Nephron progenitor cell (in vitro differentiated cells): ENCODE measurements around the gene ZNF593.

Source experiments
- DNase-seq: peaks from one replicate; pipeline ENCODE4 v3.0.0; 2021
- H3K27ac Mint-ChIP-seq: 2 replicates; pipeline ENCODE4 v1.8.0; 2021; ENCODE audit warnings: mild to moderate bottlenecking, moderate library complexity, mixed read lengths
- H3K27me3 Mint-ChIP-seq: 2 replicates; pipeline ENCODE4 v1.8.0; 2021; ENCODE audit warnings: mild to moderate bottlenecking, low read depth, mixed read lengths; ENCODE audit not compliant: poor library complexity
- H3K36me3 Mint-ChIP-seq: 2 replicates; pipeline ENCODE4 v1.8.0; 2021; ENCODE audit warnings: low read depth, mixed read lengths
- H3K4me1 Mint-ChIP-seq: 2 replicates; pipeline ENCODE4 v1.8.0; 2021; ENCODE audit warnings: mixed read lengths
- H3K4me3 Mint-ChIP-seq: 2 replicates; pipeline ENCODE4 v1.8.0; 2021; ENCODE audit warnings: mild to moderate bottlenecking, moderate library complexity, mixed read lengths
- H3K9me3 Mint-ChIP-seq: 2 replicates; pipeline ENCODE4 v1.8.0; 2021; ENCODE audit warnings: mild to moderate bottlenecking, moderate library complexity, mixed read lengths
- CTCF ChIP-seq: fragments of 200-600 bp; sonication (generic); IDR thresholded peaks from 2 replicates; pipeline ENCODE4 v1.5.0; 2021; ENCODE audit warnings: antibody characterized with exemption

The ZNF593 gene

GRCh38 chr1:26171084-26172072, 1.7 kb downstream of the ZNF593 start, which contains the start of gene ZNF593OS:
TSS of gene ZNF593OS (minus strand) at chr1:26171832. CDS start at chr1:26171661, 171 bp downstream.
- no peak for TF ChIP-seq CTCF
- Mint-ChIP-seq H3K36me3 (no peaks in the 10 kb centered on the region), H3K27ac (no peak within 1 kb of the TSS), H3K4me1 (peaks cover 42% of the 10 kb centered on the region), H3K4me3 (peak within 1 kb of the TSS; percentile 89), H3K27me3 (peaks cover 10% of the 10 kb centered on the region), H3K9me3 (no peaks in the 10 kb centered on the region)
- DNase-seq, result no peak

GRCh38 chr1:26175346-26175745, 5.6 kb downstream of the ZNF593 start:
- Mint-ChIP-seq H3K4me1 (peaks cover 34% of the 10 kb centered on the region), H3K4me3 (no peak overlapping the region), H3K27me3 (no peaks in the 10 kb centered on the region), H3K9me3 (no peaks in the 10 kb centered on the region), H3K27ac (peak overlapping the region; percentile 32), H3K36me3 (no peaks in the 10 kb centered on the region)
- DNase-seq, result no peak
- no peak for TF ChIP-seq CTCF

- Mint-ChIP-seq H3K4me1 (peaks cover 29% of the 10 kb centered on the region), H3K4me3 (peak within 1 kb of the TSS; percentile 67), H3K27me3 (no peaks in the 10 kb centered on the region), H3K9me3 (no peaks in the 10 kb centered on the region), H3K36me3 (no peaks in the 10 kb centered on the region), H3K27ac (no peak within 1 kb of the TSS)
- TF ChIP-seq CTCF, result no peak
- no peak for DNase-seq
These were observed 7.5 kb downstream of the ZNF593 start, which contains the start of gene CNKSR1 for GRCh38 chr1:26177182-26177684. TSS of gene CNKSR1 (plus strand) at chr1:26177491. CDS start at chr1:26177548, 57 bp downstream.

GRCh38 chr1:26180010-26180506, 10.3 kb downstream of the ZNF593 start:
- no peaks in the 10 kb centered on the region for H3K27me3 Mint-ChIP-seq
- no peak overlapping the region for H3K4me3 Mint-ChIP-seq
- H3K36me3 Mint-ChIP-seq, result no peaks in the 10 kb centered on the region
- TF ChIP-seq CTCF, result no peak
- no peak for DNase-seq
- H3K9me3 Mint-ChIP-seq, result no peaks in the 10 kb centered on the region
- H3K4me1 Mint-ChIP-seq, result peaks cover 30% of the 10 kb centered on the region
- no peak overlapping the region for H3K27ac Mint-ChIP-seq

GRCh38 chr1:26181586-26182382, 12.1 kb downstream of the ZNF593 start:
- TF ChIP-seq CTCF, result no peak
- Mint-ChIP-seq H3K36me3 (no peaks in the 10 kb centered on the region), H3K4me3 (no peak overlapping the region), H3K4me1 (peaks cover 30% of the 10 kb centered on the region), H3K9me3 (no peaks in the 10 kb centered on the region), H3K27me3 (no peaks in the 10 kb centered on the region), H3K27ac (peak overlapping the region; percentile 49)
- DNase-seq, result no peak
